SH-SY5Y (cell line): Measurements from ENCODE around the gene CRYZL1.

Source experiments
- GATA2 ChIP-seq: IDR thresholded peaks from 2 replicates; pipeline ENCODE4 v1.6.1; 2011; ENCODE audit warnings: mild to moderate bottlenecking, low read depth, low read length
- GATA3 ChIP-seq: IDR thresholded peaks from 2 replicates; pipeline ENCODE4 v1.6.1; 2011; ENCODE audit warnings: low read depth, mild to moderate bottlenecking, low read length, moderate library complexity

The CRYZL1 gene

DNA sequence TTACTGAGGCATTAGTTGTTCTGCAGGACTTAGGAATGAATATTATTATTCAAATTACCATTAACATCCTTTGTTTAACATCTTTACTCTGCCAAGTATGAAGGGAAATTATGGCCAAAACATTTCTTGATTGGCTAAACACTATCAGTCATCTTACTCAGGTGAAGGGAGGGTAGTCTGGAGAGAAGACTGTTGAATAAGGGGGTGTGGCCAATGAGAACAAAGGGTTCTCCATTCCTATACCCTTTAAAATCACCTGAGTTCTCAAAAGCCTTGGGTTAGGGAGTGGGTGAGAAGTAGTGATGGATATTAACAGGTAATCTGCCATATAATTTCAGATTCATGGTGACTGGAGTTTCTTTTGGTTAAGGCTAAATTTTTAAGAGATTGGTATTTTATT lies 19.3 kb downstream of the CRYZL1 start:
- TF ChIP-seq GATA3, result no peak
- no peak for TF ChIP-seq GATA2

DNA sequence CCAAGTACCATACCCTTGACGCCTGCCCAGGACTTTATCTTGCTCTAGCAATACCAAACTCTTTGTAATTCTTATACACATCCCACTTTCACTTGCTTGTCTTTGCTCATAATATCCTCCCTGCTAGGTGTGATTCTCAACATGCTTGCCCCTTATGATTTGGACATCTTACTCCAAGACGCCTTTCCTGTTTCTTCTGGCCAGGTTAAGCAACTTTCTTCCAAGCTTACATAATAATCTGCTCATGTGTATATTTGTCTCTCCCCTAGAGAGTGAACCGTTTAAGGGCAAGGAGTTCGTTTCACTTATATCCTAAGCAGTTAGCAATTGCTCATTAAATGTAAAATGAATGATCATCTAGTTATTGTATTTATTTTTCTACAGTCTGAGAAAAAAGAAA lies 21.8 kb downstream of the CRYZL1 start:
- no peak for TF ChIP-seq GATA3
- TF ChIP-seq GATA2, result no peak

DNA sequence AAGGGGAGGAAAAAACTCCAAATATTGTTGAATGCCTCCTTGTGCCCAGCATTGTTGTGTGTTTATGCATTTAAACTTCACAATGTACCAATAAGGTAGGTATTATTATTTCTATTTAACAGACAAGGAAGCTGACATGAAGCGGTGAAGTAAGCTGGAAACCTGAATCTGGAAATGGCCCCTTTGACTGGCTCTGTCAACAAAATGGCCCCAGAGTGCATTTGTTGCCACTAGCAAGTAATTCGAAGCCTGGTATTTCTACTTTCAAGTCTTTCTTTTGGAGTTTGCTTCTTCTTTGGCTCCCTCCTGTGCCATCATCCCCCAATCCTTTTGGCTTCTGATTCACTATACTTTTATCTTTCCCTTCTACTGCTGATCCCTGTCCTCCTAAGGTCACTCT lies 23.1 kb downstream of the CRYZL1 start:
- TF ChIP-seq GATA3 (no peak), GATA2 (no peak)

DNA sequence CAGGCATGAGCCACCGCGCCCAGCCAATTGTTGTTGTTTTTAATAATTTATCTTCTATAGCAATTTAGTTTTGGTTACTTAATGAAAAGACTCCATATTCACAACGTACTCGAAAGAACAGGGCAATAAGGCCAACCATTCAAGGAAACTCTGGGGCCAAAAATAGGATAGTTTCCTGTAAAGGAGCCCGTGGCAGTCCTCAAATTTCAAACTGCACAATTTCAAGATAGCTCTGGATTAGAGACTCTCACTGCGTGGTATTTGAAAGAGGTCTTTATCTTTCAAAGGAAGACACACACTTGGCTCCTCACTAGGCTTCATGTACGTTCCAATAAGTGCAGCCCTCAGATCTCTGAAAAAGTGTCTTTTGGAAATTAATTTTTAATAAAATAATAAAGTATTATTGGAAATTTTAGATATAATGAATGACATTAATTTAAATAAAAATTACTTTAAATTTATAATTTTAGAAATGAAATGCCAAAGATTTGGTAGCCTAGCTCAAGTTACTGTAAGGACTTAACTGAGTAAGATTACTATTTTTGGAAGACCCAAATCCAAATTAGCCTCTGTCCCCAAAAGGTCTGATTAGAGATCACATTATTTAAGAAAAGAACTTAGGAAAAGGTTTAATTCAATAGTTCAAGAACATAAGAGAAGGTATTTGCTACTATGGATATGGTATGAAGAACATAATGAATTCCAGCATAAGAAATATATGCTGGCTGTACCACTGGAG lies 30.4 kb downstream of the CRYZL1 start:
- no peak for TF ChIP-seq GATA3
- no peak for TF ChIP-seq GATA2

DNA sequence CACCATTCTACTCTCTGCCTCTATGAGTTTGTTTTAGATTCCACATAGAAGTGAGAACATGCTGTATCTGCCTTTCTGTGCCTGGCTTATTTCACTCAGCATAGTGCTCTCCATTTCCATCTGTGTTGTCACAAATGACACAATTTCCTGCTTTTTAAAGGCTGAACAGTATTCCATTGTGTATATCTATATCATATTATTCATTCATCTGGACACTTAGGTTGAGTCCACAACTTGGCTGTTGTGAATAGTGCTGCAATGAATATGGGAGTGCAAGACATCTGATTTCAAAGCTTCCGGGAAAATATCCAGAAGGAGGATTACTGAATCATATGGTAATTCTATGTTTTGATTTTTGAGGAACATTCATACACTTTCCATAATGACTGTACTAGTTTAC lies 33.0 kb downstream of the CRYZL1 start:
- TF ChIP-seq GATA3 (no peak), GATA2 (no peak)

DNA sequence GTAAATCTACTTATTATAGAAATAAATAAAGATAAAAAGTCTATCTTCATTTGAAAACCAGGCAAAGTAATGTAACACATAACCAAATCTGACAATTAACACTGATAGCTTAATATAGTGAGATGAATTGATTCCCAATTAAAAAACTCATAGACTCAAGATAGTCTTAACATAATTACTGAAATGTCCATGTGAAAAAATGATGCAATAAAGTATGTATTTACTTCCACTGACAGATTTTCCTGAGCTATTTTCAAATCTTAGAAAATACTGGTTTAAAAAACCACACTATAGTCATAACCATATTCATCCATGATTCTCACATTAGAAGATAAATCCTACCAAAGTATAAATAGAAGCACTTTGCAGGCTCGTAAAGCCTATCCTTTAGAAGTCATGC lies 43.5 kb downstream of the CRYZL1 start:
- TF ChIP-seq GATA3, result no peak
- no peak for TF ChIP-seq GATA2

DNA sequence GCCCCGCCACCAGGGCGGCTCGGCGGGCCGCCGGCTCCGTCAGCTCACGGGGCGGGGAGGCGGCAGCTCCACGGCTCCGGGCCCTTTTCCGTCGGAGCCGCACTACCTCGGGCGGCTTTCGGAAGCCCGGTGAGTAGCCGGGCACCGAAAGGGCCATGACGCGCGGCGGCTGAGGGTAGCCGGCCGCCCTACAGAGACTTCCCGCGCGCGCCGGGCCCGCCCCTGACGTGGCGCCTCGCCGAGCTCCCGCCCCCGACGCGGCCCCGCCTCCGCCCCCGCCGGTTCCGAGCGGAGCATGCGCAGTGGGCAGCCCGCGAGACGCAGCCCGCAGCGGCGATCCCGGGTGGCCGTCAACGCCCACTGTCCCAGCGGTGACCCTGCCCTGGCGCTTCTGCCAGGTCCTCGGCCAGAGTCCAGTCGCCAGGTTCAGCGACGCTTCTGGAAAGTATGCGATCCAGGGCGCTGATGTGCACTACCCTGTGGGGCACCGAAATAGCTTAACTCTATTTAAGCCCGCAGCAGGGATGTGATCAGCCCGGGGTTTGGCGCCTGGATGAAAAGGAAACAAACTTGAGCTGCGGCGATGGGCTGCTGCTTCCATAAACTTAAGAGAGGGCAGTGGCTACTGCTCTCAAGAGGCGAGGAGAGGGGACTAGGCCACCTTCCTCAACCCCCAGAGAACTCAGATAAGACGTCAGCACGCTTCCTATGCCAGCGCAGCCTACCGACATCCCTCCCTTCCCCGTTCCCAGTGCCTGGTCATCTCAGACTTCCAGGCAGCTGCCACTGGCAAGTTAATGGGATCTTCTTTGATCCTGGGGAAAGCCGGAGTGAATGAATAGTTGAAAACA lies 52.8 kb downstream of the CRYZL1 start, which contains the start of gene DONSON:
TSS of gene DONSON (minus strand) at position 200 of the 851 bp plus-strand sequence. CDS start at position 157, 43 bp downstream.
- TF ChIP-seq GATA3 (no peak), GATA2 (no peak; the same call in 1 of the 2 replicates)

DNA sequence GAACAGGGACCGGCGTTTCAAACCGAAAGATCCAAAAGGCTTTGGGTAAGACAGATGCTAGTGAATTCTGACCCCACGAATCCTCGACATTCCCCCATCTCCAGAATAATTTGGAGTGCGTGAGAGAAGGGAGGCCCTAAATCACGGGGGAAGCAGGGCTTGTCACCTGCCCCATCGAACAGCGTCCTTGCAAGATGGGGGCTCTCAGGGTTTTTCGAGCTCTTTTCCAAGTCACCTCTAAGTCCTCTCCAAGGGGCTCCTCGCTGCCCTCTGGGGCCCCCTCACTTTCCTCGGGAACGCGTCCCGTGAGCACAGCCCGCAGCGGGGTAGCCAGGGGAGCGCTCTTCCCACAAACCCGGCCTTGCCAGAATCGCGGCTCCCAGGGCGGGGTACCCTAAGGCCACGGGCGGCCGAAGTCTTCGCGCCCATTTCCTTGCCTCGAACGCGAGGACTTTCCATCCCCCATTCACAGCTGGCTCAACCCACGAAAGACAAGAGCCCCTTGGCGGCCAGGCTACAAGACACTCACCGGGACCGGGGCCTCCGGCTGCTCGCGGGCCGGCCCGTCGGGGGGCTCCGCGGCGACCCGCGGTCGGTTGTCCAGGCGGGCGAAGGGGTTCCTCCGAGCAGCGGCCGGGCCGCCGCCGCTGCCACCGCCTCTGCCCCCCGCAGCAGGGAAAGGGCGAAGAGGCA lies 53.6 kb downstream of the CRYZL1 start:
- TF ChIP-seq GATA2, result no peak
- TF ChIP-seq GATA3, result no peak

DNA sequence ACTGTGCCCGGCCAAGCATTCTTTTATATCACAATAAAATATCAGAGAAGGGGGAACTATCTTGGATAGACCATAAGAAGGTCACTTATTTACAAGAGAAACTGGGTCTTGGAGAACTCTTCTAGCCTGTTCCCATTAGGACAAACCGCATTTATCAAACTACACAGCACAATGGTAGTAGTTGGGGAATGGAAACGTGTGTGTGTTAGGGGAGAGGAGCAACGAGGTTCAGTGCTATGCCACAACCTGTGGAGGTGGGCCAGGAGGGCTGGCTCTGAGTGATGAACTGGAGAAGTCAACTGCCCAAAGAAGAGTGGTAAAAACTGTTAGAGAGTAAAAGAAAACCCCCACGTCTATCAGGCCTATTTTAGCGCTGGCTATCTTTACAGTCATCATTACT lies 54.6 kb downstream of the CRYZL1 start:
- TF ChIP-seq GATA3 (no peak), GATA2 (no peak)

DNA sequence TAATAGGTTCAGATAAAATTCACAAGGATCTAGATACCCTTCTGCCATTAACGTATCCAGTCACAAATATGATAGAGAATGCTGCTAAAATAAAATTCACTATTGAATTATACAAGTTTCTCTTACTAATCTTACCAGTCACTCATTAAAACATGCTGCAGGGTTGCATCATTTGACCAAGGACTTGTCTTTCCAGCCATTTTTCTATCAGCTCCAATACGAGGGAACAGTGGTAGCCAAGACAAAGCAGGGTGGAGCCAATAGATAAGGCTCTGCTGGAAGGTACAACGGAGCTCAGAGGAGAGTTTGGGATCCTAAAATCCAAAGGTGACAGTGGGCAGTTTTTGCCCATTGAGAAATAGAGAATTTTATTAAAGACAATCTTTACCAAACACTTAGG lies 57.1 kb downstream of the CRYZL1 start:
- TF ChIP-seq GATA3 (no peak), GATA2 (no peak)

DNA sequence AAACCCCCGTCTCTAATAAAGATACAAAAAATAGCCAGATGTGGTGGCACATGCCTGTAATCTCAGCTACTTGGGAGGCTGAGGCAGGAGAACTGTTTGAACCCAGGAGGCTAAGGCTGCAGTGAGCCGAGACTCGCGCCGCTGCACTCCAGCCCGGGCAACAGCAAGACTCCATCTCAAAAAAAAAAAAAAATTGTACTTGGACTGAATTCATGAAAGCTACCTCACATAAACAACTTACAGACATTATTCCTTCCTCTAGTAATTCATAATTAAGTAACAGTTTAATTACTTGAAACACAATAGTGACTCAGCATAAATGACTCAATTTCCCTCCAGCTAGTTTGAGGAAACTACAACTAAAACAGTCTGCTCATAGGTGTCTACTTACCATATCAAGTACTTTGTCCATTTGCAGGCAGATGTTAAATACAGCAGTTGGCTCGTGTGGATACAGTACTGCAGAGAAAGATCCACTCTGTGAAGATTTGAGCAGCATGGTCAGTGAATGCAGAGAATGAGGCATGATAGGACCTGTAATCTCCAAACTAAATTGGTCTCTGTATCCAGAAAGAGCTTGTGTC lies 62.5 kb downstream of the CRYZL1 start:
- TF ChIP-seq GATA2 (no peak), GATA3 (no peak)

DNA sequence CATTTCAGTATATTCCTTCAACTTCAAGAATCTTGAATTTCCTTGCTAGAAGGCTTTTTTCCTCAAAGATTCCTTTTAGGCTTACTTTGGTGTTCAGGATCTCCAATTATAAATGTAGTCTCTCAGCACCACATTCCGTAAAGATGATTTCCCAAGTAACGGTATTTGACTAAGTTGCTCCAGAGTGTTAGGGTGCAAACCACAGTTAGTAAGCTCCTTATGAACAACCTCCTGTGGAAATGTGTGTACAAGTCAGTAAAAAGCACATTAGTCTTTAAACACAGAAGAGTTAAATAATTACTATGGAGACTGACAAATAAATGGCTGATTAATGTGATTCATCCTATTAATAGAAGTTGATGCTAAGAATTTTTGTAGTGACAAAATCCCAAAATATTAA lies 63.3 kb downstream of the CRYZL1 start:
- TF ChIP-seq GATA3 (no peak), GATA2 (no peak)

DNA sequence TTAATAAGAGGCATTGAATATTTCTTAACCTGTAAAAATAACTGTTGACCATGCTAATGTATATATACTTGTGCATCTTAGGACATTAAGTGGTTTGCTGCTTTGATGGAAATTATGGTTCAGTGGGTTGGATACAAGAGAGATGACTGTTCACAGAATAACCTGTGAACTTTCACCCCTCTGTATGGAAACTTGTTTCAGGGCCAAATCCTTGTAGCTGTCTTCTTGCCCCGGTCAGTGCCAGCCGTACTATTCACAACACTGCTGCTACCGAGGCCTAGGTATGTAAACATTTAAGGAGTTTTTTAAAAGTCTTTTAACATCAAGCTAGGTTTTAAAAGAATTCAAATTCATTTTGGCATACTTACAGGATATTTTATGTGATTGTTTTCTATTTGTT lies 69.2 kb downstream of the CRYZL1 start:
- no peak for TF ChIP-seq GATA3
- TF ChIP-seq GATA2, result no peak

DNA sequence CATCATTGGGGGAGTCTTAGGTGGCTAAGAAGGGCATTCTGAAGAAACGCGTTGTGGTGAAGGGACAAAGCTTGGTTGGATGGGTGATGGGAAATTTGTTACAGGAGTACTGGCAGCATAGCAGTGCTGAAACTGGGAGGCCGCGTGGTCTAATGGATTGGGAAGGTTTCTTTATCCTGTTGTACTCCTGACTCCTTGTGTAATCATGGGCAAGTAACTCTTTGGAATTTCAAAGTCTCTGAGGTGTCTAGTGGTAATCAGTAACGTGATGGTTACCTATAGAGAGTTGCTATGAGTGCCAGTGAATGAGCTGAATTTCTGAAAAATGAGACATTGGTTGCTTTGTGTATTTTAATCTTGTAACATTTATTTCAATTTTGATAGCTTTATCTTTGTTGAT lies 71.5 kb downstream of the CRYZL1 start:
- no peak for TF ChIP-seq GATA2
- TF ChIP-seq GATA3, result no peak

DNA sequence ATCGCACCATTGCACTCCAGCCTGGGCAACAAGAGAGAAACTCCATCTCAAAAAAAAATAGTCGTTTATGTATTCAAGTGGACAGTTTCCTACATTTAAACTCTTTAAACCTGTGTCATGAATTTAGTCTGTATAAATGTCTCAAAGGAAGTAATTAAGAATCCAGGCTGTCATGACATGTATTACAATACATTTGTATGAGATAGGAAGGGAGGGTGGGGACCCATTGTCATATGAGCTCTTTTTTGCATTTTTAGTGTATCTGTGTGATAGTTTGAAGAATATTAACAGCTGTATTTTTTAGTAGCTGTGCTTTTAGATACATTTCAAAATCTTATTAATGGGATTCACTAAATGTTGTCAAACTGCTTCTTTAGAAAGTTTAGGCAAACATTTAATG lies 73.1 kb downstream of the CRYZL1 start:
- TF ChIP-seq GATA2, result no peak
- no peak for TF ChIP-seq GATA3
